Tibial nerve (tissue), 4 donors: ENCODE results near the gene FAM228A.

Source experiments
- CTCF ChIP-seq, 5 experiments: fragments of 200-600 bp in 3 of 5; fragments of 450-650 bp in 2 of 5; sonication (generic) in 3 of 5; IDR thresholded peaks; one replicate each; pipeline ENCODE4 v1.5.1; 2016 to 2019; ENCODE audit warnings: antibody characterized with exemption in 5 of 5, mild to moderate bottlenecking in 3 of 5, moderate library complexity in 2 of 5
- EP300 ChIP-seq, 2 donors: sonication (generic); formaldehyde crosslinking; IDR thresholded peaks; one replicate each; pipeline ENCODE4 v1.6.1; 2017; ENCODE audit warnings: antibody characterized with exemption in 2 of 2, mild to moderate bottlenecking in 1 of 2
- POLR2A ChIP-seq, 2 donors: fragments of 450-650 bp; IDR thresholded peaks; one replicate each; pipeline ENCODE4 v1.6.1; 2017; ENCODE audit warnings: antibody characterized with exemption in 2 of 2, mild to moderate bottlenecking in 2 of 2, moderate library complexity in 2 of 2

GRCh38 chr2:24237313-24237712, 62.5 kb downstream of the FAM228A start:
- TF ChIP-seq POLR2A (IDR thresholded peaks at IDR 0.05) = no peak
- TF ChIP-seq CTCF (IDR thresholded peaks at IDR 0.05) = no peak
- TF ChIP-seq EP300 (IDR thresholded peaks at IDR 0.05) = no peak
